Karpas-422 (cell line): ENCODE results near the gene TMEM132C. TPM values are rescaled to one million over a fixed set of nuclear protein-coding genes. Genes with fewer than 3 reads are reported as not detected.

Experiments used
- DNase-seq: peaks from one replicate; pipeline ENCODE4 v3.0.0-alpha.2; 2015
- H2AFZ ChIP-seq: fragments of 200-600 bp; sonication (generic); 2 replicates; pipeline ENCODE4 v1.6.1; 2014; ENCODE audit warnings: antibody characterized with exemption, low read length, mixed read lengths
- H3K27ac ChIP-seq: fragments of 200-600 bp; sonication (generic); 2 replicates; pipeline ENCODE4 v1.5.1; 2014; ENCODE audit warnings: mild to moderate bottlenecking, low read length, moderate library complexity
- H3K27me3 ChIP-seq: fragments of 200-600 bp; sonication (generic); 2 replicates; pipeline ENCODE4 v1.6.1; 2014; ENCODE audit warnings: low read length, mixed read lengths
- H3K36me3 ChIP-seq: fragments of 200-600 bp; sonication (generic); 2 replicates; pipeline ENCODE4 v1.6.1; 2014; ENCODE audit warnings: low read length, mixed read lengths; ENCODE audit not compliant: insufficient read depth
- H3K4me1 ChIP-seq: fragments of 200-600 bp; sonication (generic); 2 replicates; pipeline ENCODE4 v1.6.1; 2014; ENCODE audit warnings: mild to moderate bottlenecking, low read length, mixed read lengths
- H3K4me2 ChIP-seq: fragments of 200-600 bp; sonication (generic); 2 replicates; pipeline ENCODE4 v1.6.1; 2014; ENCODE audit warnings: low read length, low read depth, mild to moderate bottlenecking; ENCODE audit not compliant: poor library complexity, severe bottlenecking
- H3K4me3 ChIP-seq: fragments of 200-600 bp; sonication (generic); 2 replicates; pipeline ENCODE4 v1.5.1; 2014; ENCODE audit warnings: mild to moderate bottlenecking, antibody characterized with exemption, low read length, mixed read lengths
- H3K79me2 ChIP-seq: fragments of 200-600 bp; sonication (generic); 2 replicates; pipeline ENCODE4 v1.6.1; 2014; ENCODE audit warnings: mild to moderate bottlenecking, low read length, mixed read lengths
- H3K9ac ChIP-seq: fragments of 200-600 bp; sonication (generic); 2 replicates; pipeline ENCODE4 v1.6.0; 2014; ENCODE audit warnings: low read length
- H3K9me2 ChIP-seq: fragments of 200-600 bp; sonication (generic), shearing (Covaris generic); replicated peaks from 2 replicates; pipeline ENCODE4 v1.6.0; 2014; ENCODE audit warnings: mild to moderate bottlenecking, low read length, moderate library complexity; ENCODE audit not compliant: insufficient read depth
- H3K9me3 ChIP-seq: fragments of 300-700, 200-600 bp; sonication (generic); 2 replicates; pipeline ENCODE4 v1.6.1; 2014; ENCODE audit warnings: low read length, mixed read lengths
- H4K20me1 ChIP-seq: fragments of 200-600 bp; sonication (generic); 2 replicates; pipeline ENCODE4 v1.6.1; 2014; ENCODE audit warnings: mild to moderate bottlenecking, antibody characterized with exemption, low read length, low read depth; ENCODE audit not compliant: insufficient read depth
- total RNA-seq: library from RNA; depleted of rRNA; stranded (reverse); fragments of >200 nt; shearing (Covaris generic); gene quantifications from 2 replicates; pipeline ENCODE4 v1.2.3, GENCODE V29; 2014; ENCODE audit warnings: low replicate concordance

TMEM132C gene
- total RNA-seq, 1 experiment from 2014 or later = not detected

GRCh38 chr12:128459067-128459466, 192.1 kb downstream of the TMEM132C start:
- Histone ChIP-seq H3K9me3 (no peaks in the 10 kb centered on the region), H3K4me3 (no peak overlapping the region), H3K27me3 (no peaks in the 10 kb centered on the region), H3K79me2 (no peaks in the 10 kb centered on the region), H3K4me2 (no peak overlapping the region), H3K9ac (no peak overlapping the region), H2AFZ (no peak overlapping the region), H3K27ac (no peak overlapping the region), H3K9me2 (no peaks in the 10 kb centered on the region), H3K4me1 (no peaks in the 10 kb centered on the region), H4K20me1 (no peaks in the 10 kb centered on the region), H3K36me3 (no peaks in the 10 kb centered on the region)
- DNase-seq = no peak

GRCh38 chr12:128463881-128464280, 196.9 kb downstream of the TMEM132C start:
- Histone ChIP-seq H3K36me3 (no peaks in the 10 kb centered on the region), H3K4me1 (no peaks in the 10 kb centered on the region), H3K9ac (no peak overlapping the region), H3K27me3 (no peaks in the 10 kb centered on the region), H3K79me2 (no peaks in the 10 kb centered on the region), H4K20me1 (no peaks in the 10 kb centered on the region), H2AFZ (no peak overlapping the region), H3K27ac (no peak overlapping the region), H3K4me3 (no peak overlapping the region), H3K4me2 (no peak overlapping the region), H3K9me3 (no peaks in the 10 kb centered on the region), H3K9me2 (no peaks in the 10 kb centered on the region)
- no peak for DNase-seq

GRCh38 chr12:128467882-128468281, 200.9 kb downstream of the TMEM132C start:
- no peaks in the 10 kb centered on the region for H3K4me1 ChIP-seq
- no peaks in the 10 kb centered on the region for H4K20me1 ChIP-seq
- no peaks in the 10 kb centered on the region for H3K27me3 ChIP-seq
- no peak overlapping the region for H3K4me3 ChIP-seq
- H3K9me3 ChIP-seq = no peaks in the 10 kb centered on the region
- H3K9me2 ChIP-seq = no peaks in the 10 kb centered on the region
- H3K27ac ChIP-seq = no peak overlapping the region
- no peak overlapping the region for H3K4me2 ChIP-seq
- H2AFZ ChIP-seq = no peak overlapping the region
- H3K9ac ChIP-seq = no peak overlapping the region
- no peaks in the 10 kb centered on the region for H3K79me2 ChIP-seq
- no peaks in the 10 kb centered on the region for H3K36me3 ChIP-seq
- no peak for DNase-seq

- no peak overlapping the region for H3K27ac ChIP-seq
- no peak overlapping the region for H2AFZ ChIP-seq
- DNase-seq = no peak
- no peaks in the 10 kb centered on the region for H4K20me1 ChIP-seq
- no peaks in the 10 kb centered on the region for H3K9me2 ChIP-seq
- no peaks in the 10 kb centered on the region for H3K79me2 ChIP-seq
- H3K9me3 ChIP-seq = no peaks in the 10 kb centered on the region
- H3K4me2 ChIP-seq = no peak overlapping the region
- H3K36me3 ChIP-seq = no peaks in the 10 kb centered on the region
- no peaks in the 10 kb centered on the region for H3K4me1 ChIP-seq
- no peak overlapping the region for H3K4me3 ChIP-seq
- H3K27me3 ChIP-seq = no peaks in the 10 kb centered on the region
- no peak overlapping the region for H3K9ac ChIP-seq
These were observed 202.0 kb downstream of the TMEM132C start for GRCh38 chr12:128468926-128469325.

- no peaks in the 10 kb centered on the region for H3K4me1 ChIP-seq
- no peaks in the 10 kb centered on the region for H3K27me3 ChIP-seq
- H3K36me3 ChIP-seq = no peaks in the 10 kb centered on the region
- no peak overlapping the region for H3K4me2 ChIP-seq
- H3K79me2 ChIP-seq = no peaks in the 10 kb centered on the region
- H3K27ac ChIP-seq = no peak overlapping the region
- no peak overlapping the region for H3K9ac ChIP-seq
- H3K9me2 ChIP-seq = no peaks in the 10 kb centered on the region
- H3K9me3 ChIP-seq = no peaks in the 10 kb centered on the region
- no peak overlapping the region for H2AFZ ChIP-seq
- H4K20me1 ChIP-seq = no peaks in the 10 kb centered on the region
- DNase-seq = no peak
- H3K4me3 ChIP-seq = no peak overlapping the region
These were observed 204.5 kb downstream of the TMEM132C start for GRCh38 chr12:128471491-128471890.

GRCh38 chr12:128474916-128475315, 207.9 kb downstream of the TMEM132C start:
- peak; percentile 17 for DNase-seq
- H3K36me3 ChIP-seq = no peaks in the 10 kb centered on the region
- no peaks in the 10 kb centered on the region for H3K9me2 ChIP-seq
- no peak overlapping the region for H2AFZ ChIP-seq
- H3K79me2 ChIP-seq = no peaks in the 10 kb centered on the region
- no peaks in the 10 kb centered on the region for H4K20me1 ChIP-seq
- no peaks in the 10 kb centered on the region for H3K9me3 ChIP-seq
- H3K27me3 ChIP-seq = no peaks in the 10 kb centered on the region
- no peak overlapping the region for H3K27ac ChIP-seq
- H3K4me2 ChIP-seq = no peak overlapping the region
- H3K4me1 ChIP-seq = no peaks in the 10 kb centered on the region
- H3K4me3 ChIP-seq = no peak overlapping the region
- H3K9ac ChIP-seq = no peak overlapping the region

- H3K4me1 ChIP-seq = no peaks in the 10 kb centered on the region
- no peaks in the 10 kb centered on the region for H4K20me1 ChIP-seq
- no peaks in the 10 kb centered on the region for H3K27me3 ChIP-seq
- H3K36me3 ChIP-seq = no peaks in the 10 kb centered on the region
- no peaks in the 10 kb centered on the region for H3K79me2 ChIP-seq
- no peak for DNase-seq
- H3K9me3 ChIP-seq = no peaks in the 10 kb centered on the region
- no peak overlapping the region for H3K4me3 ChIP-seq
- no peaks in the 10 kb centered on the region for H3K9me2 ChIP-seq
- H3K4me2 ChIP-seq = no peak overlapping the region
- no peak overlapping the region for H2AFZ ChIP-seq
- no peak overlapping the region for H3K9ac ChIP-seq
- H3K27ac ChIP-seq = no peak overlapping the region
These were observed 209.3 kb downstream of the TMEM132C start for GRCh38 chr12:128476266-128476665.

- no peak overlapping the region for H2AFZ ChIP-seq
- no peaks in the 10 kb centered on the region for H3K9me3 ChIP-seq
- no peaks in the 10 kb centered on the region for H3K79me2 ChIP-seq
- no peaks in the 10 kb centered on the region for H3K27me3 ChIP-seq
- H3K4me3 ChIP-seq = no peak overlapping the region
- H3K27ac ChIP-seq = no peak overlapping the region
- no peaks in the 10 kb centered on the region for H3K9me2 ChIP-seq
- H3K36me3 ChIP-seq = no peaks in the 10 kb centered on the region
- no peak for DNase-seq
- H3K4me1 ChIP-seq = no peaks in the 10 kb centered on the region
- H4K20me1 ChIP-seq = no peaks in the 10 kb centered on the region
- H3K4me2 ChIP-seq = no peak overlapping the region
- no peak overlapping the region for H3K9ac ChIP-seq
These were observed 216.7 kb downstream of the TMEM132C start for GRCh38 chr12:128483526-128484255.
